Cardiac septum (tissue), 1 donor: Measurements from ENCODE around the gene DHX34. TPM values are rescaled to one million over a fixed set of nuclear protein-coding genes. Genes with fewer than 3 reads are reported as not detected.
A peak's percentile ranks its signal among the peaks of the same experiment; 100 is the strongest.
"Not testable (repeated sequence)": the region's sequence is repeated elsewhere in the genome, so short reads cannot be mapped to it uniquely, and the experiment has no call there.

Source experiments
- DNase-seq: peaks from one replicate; pipeline ENCODE4 v3.0.0-alpha.2; 2020; ENCODE audit warnings: low spot score
- intact Hi-C: fragments of 100-400 bp; cut with DNase I; formaldehyde crosslinking; loops from one replicate; pipeline ENCODE4 v1.14.0; 2022
- total RNA-seq: library from RNA; stranded (reverse); fragmentation: NEBNext Ultra II Directional; extraction: Animal tissue kit (Norgen Biotek cat#: 25700); gene quantifications from one replicate; pipeline ENCODE4 v1.2.1, GENCODE V29; 2021
- donor health status: DM: no; HTN: no; CAD: no.

The DHX34 gene
- total RNA-seq, 1 donor from 2014 or later = 8.5 TPM

GRCh38 chr19:47323409-47323808 lies 25.7 kb upstream of the DHX34 start:
- intact Hi-C loops = no loop called here
- DNase-seq = no peak

GRCh38 chr19:47323872-47324271 lies 25.2 kb upstream of the DHX34 start:
- no peak for DNase-seq
- intact Hi-C loops = no loop called here

- DNase-seq = peak; percentile 85
- intact Hi-C loops = no loop called here
Observed at GRCh38 chr19:47324502-47324901, 24.6 kb upstream of the DHX34 start.

DNA sequence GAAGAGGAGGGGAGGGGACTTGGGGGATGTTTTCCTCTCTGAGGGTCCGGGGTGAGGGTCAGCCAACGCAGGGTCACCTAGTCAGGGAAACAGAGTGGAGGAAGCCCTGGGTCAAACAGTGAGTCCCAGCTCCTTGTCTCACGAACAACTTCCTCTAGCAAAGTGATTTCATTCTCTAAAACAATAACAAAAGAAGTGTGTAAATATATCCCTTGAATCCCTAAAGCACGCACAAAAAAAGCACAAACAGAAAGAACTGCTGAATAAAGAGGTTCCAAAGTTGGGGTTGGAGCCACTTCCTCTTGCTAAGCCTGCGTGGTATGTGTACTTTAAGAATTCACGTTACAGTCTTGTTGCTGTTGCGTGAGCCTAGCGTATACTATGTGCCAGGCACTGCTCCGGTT lies 18.6 kb upstream of the DHX34 start:
- intact Hi-C loops = no loop called here
- no peak for DNase-seq

- DNase-seq = no peak
Observed at GRCh38 chr19:47331490-47331889, 17.6 kb upstream of the DHX34 start.

GRCh38 chr19:47331931-47332547 lies 17.1 kb upstream of the DHX34 start, which contains the start of gene C5AR2:
TSS of gene C5AR2 (plus strand) at chr19:47332175. CDS start at chr19:47340800, 8,625 bp downstream.
- no peak for DNase-seq
- intact Hi-C loops = no loop called here

More at GRCh38 chr19:47331490-47331889, 17.6 kb upstream of the DHX34 start:
- intact Hi-C loops = no loop called here

GRCh38 chr19:47336765-47337718 lies 12.1 kb upstream of the DHX34 start:
- intact Hi-C loops = not testable (repeated sequence)
- DNase-seq = peak; percentile 92

DNA sequence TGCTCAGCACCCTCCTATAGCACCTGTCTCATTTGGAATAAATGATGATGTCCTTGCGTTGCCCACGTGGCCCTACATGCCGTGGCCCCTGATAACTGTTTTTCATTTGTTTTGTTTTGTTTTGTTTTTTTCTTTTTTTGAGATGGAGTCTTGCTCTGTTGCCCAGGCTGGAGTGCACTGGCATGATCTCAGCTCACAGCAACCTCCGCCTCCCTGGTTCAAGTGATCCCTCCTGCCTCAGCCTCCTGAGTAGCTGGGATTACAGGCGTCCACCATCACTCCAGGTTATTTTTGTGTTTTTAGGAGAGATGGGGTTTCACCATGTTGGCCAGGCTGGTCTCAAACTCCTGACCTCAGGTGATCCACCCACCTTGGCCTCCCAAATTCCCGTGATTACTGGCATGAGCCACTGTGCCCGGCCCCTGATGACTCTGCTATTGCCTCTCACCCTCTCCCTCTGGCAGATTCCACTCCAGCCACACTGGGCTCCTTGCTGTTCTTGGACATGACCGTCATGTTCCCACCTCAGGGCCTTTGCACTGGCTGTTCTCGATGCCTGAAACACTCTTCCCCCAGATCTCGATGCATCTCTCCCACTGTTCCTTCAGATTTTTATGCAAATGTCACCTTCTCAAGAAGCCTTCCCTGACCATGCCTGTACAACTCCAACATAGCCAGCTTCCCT lies 9.8 kb upstream of the DHX34 start:
- intact Hi-C loops = no loop called here
- no peak for DNase-seq

DNA sequence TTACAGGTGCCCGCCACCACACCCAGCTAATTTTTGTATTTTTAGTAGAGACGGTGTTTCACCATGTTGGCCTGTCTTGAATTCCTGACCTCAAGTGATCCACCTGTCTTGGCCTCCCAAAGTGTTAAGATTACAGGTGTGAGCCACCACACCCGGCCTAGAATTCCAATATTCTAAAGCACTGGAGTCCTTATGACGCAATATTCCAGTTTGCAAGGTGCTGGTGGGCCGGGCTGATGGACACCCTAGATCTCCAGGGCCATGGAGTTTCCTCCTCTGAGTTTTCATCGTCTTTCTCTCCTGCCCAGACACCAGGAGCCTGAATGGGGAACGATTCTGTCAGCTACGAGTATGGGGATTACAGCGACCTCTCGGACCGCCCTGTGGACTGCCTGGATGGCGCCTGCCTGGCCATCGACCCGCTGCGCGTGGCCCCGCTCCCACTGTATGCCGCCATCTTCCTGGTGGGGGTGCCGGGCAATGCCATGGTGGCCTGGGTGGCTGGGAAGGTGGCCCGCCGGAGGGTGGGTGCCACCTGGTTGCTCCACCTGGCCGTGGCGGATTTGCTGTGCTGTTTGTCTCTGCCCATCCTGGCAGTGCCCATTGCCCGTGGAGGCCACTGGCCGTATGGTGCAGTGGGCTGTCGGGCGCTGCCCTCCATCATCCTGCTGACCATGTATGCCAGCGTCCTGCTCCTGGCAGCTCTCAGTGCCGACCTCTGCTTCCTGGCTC lies 8.5 kb upstream of the DHX34 start:
- intact Hi-C loops = no loop called here
- no peak for DNase-seq

DNA sequence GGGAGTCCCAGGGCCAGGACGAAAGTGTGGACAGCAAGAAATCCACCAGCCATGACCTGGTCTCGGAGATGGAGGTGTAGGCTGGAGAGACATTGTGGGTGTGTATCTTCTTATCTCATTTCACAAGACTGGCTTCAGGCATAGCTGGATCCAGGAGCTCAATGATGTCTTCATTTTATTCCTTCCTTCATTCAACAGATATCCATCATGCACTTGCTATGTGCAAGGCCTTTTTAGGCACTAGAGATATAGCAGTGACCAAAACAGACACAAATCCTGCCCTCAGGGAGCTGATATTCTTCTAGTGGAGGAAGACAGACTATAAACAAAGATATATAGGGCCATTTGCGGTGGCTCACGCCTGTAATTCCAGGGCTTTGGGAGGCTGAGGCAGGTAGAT lies 7.4 kb upstream of the DHX34 start:
- DNase-seq = no peak
- intact Hi-C loops = no loop called here

DNA sequence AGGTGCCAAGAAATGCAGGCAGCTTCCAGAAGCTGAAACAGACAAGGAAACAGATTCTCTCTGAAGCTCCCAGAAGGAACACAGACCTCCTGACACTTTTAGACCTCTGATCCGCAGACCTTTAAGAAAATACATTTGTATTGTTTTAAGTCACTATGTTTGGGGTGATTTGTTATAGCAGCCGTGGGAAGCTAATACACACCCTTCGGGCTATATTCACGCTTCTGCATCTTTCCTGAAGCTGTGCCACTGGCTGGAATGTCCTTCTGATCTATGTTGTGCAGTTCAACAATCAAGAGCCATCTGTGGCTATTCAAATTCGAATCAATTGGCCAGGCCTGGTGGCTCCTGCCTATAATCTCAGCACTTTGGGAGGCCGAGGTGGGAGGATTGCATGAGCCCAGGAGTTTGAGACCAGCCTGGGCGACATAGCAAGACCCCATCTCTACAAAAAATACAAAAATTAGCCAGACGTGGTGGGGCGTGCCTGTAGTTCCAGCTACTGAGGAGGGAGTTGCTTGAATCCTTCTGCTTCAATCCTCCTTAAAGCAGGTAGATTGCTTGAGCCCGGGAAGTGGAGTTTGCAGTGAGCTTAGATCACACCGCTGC lies 5.8 kb upstream of the DHX34 start:
- DNase-seq = no peak
- intact Hi-C loops = no loop called here

DNA sequence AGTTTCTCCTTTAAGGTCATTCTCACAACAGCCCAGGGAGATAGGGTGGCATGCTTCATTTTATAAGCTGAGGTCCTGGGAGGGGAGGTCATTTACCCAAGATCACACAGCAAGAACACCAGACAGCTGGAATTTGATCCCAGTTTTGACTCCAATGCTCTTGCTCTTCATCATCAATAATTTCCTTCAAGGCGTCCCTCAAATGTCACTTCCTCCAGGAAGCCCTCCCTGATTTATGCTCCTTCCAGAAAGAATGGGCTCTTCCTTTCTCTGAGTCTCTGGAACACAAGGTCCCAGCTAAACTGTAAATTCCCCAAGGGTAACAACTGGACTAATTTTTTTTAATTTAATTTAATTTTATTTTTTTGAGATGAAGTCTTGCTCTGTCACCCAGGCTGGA lies 4.7 kb upstream of the DHX34 start:
- DNase-seq = no peak
- intact Hi-C loops = no loop called here

DNA sequence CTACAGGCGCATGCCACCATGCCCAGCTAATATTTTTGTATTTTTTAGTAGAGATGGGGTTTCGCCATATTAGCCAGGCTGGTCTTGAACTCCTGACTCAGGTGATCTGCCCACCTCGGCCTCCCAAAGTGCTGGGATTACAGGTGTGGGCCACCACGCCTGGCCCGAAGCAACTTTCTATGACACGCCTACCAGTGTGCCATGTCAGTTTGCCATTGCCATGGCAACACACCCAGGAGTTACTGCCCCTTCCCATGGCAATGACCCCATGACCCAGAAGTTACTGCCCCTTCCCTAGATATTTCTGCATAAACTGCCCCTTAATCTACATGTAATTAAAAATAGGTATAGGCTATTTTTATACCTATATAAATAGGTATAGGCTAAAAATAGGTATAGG lies 3.1 kb upstream of the DHX34 start:
- intact Hi-C loops, DNase-seq: not testable (repeated sequence)

DNA sequence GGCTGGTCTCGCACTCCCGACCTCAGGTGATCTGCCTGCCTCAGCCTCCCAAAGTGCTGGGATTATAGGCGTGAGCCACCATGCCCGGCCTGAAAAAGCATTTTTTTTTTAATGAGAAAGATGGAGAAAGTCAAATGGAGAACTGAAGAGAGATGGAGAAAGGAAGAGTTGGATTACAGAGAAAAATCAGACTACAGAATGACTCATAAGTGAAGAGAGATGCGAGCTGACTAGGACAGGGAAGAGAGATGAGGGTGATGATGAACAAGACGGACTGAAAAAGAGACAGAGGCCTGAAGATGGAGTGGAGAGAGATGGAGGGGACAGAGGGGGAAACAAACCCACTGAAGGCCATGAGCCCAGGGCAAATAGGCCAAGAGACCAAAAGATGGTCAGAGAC lies 1.5 kb downstream of the DHX34 start:
- intact Hi-C loops = no loop called here
- DNase-seq = no peak

GRCh38 chr19:47351548-47351947 lies 2.4 kb downstream of the DHX34 start:
- intact Hi-C loops = no loop called here
- no peak for DNase-seq

DNA sequence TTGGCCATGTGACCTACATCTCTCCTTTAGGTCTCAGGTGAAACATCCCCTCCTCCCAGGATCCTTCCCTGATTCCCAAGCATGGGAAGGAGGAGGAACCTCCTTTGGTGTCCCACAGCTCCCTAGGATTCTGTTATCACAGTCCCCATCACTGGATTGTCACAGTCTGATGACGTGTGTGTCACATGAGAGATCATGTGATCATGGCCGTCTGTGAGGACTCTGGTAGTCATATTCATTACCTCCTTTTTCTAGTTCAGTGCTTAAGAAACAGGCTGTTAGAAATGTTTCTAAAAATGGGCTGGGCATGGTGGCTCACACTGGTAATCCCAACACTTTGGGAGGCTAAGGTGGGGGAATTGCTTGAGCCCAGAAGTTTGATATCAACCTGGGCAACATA lies 3.0 kb downstream of the DHX34 start:
- no peak for DNase-seq
- intact Hi-C loops = no loop called here

- intact Hi-C loops = no loop called here
- DNase-seq = no peak
Observed at GRCh38 chr19:47353307-47353712, 4.2 kb downstream of the DHX34 start.

- DNase-seq = no peak
- intact Hi-C loops = no loop called here
Observed at GRCh38 chr19:47356900-47357299, 7.8 kb downstream of the DHX34 start.
